Activated CD4-positive, alpha-beta T cell treated with anti-CD3 and anti-CD28 coated beads, Interleukin-2, amount 50 U/mL, for 48 hours (primary cell): Measurements from ENCODE around the gene SAMD11.
A peak's percentile ranks its signal among the peaks of the same experiment; 100 is the strongest.
"Not testable (repeated sequence)": the region's sequence is repeated elsewhere in the genome, so short reads cannot be mapped to it uniquely, and the experiment has no call there.

ENCODE experiments used
- DNase-seq, 2 experiments: peaks; one replicate each; pipeline ENCODE4 v3.0.0-alpha.2; 2020

Gene SAMD11

DNA sequence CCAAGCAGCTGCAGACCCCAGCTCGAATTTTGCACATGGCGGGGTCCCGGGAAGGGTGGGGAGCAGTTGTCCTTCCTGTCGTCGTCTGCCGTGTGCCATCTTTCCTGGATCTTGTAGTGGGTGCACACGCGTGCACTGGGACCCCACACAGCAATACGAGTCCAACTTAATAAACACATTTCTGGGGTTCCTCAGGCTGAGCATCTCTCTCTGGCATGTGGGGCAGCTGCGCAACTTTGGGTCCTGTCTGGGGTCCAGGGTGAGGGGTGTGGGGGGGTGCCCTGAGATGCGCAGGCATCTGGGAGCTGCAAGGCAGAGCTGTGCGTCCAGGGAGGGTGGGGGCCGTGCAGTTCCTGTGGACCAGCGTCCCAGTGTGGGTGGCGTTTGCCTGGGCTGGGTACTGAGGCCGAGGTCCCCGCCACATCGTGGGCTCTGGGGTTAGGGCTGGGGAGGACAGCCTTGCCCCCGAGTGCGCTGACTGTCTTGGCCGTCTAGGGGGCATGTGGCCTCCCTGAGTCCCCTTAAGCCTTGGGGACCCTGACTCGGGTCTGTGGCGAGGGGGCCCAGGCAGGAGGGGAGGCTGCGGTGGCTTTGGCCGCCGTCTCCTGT, 41.9 kb downstream of the SAMD11 start:
- DNase-seq, result no peak

DNA sequence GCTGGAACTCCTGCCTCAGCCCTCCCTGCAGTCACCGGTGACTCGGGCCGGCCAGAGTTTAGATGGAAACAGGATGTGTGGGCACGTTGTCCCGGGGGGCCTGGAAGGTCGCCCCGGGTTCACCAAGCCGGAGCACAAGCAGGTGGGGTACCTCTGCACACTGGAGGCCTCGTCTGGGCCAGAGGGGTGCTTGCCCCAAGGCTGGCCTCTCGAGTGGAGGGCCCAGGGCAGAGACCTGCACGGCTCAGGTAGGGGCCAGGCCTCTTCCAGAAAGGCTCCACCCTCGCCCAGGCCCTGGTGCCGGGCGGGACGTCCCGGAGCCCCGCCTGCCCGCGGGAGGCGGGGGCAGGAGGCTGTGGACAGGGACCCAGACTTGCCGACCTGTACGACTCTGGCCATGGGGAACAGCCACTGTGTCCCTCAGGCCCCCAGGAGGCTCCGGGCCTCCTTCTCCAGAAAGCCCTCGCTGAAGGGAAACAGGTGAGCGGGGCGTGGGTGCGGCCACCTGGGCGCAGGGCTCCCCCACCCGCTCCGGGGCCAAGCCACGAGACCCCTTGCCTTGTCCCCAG, 42.5 kb downstream of the SAMD11 start, which contains the start of gene PLEKHN1:
Gene PLEKHN1 (plus strand): TSS at position 348 of the 569 bp plus-strand sequence. CDS start 50 bp downstream, at position 398.
- DNase-seq, result peak; percentile 53 to 60

DNA sequence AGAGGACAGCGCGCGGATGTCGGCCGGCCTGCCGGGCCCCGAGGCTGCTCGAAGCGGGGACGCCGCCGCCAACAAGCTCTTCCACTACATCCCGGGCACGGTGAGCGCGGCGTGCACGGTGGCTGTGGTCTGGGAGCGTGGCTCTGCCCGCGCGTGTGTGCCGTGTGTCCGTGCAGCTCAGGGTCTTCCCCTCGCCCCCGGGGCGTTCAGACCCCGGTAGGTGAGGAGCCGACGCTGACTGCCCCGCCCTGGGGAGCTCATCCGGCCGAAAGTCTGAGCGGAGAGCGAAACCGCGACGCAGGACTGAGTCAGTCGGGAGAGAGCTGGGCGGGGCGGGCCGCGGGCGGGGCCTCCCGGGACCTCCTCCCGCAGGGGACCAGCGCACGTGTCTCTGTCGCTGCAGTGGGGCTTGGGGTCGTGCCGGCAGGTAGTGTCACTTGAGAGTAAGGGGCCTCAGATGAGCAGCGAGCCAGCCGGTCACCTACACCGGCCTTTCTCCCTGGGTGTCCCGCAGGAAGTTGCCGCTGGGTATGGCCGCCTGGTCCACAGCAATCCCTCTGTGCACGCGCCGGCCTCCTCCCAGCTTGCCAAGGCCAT, 43.1 kb downstream of the SAMD11 start:
- DNase-seq, result peak; percentile 90 to 91

DNA sequence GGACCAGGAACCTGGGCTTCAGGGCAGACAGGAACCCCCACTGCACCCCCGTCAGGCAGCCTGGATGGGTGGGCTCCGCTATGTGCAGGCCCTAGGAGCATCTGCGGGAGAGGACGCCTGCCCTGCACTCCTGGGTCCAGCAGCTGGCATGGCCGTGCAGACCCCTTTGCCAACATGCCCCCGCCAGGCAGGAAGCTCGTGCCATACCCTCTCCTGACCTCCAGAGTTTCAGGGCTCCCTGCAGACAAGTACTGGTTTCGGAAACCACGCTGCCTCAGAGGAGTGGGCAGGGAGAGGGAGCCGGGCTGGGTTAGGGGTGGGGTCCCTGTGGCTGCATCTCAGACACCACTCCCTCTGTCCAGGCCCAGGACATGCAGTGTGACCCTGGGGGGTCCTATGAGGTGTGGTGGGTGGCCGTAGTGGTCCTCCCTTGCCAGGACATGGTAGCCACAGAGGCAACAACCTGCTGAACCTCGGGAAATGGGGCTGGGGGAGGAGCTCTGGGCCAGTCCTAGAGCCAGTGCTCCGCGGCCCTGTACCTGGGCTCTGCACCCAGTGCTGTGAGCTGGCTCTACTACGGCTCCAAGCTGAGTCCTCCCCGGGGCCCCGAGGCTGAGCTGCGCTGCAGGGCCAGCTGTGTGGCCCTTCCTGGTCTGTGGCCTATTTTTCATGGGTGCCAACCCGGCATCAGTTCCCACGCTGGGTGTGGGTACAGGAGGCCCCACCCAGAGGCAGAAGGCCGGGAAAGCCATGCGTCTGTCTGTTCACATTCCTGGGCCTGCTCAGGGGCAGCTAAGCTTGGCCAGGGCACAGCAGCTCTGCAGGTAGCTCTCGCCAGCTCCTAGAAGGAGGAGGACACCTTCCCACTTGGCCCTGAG, 44.0 kb downstream of the SAMD11 start:
- DNase-seq, result no peak

DNA sequence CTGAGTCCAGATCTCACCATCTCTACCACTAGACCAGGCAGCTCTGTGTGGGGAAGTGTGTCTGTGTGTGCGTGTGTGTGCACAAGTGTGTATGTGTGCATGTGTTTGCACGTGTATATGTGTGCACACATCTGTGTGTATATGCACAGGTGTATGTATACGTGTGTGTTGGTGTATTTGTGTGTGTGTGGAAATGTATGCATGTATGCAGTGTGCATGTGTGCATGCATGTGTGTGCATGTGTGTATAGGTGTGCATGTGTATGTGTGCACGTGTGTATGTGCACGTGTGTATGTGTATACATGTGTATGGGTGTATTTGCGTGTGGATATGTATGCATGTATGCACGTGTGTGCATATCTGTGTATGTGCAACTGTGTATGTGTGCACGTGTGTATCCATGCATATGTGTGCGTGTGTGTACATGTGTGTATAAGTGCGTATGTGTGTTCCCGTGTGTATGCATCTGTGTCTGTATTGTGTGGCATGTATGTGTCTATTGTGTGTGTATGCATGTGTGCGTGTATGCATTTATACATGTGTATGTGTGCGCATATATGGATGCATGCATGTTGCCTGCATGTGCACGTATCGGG, 45.6 kb downstream of the SAMD11 start:
- DNase-seq, result no peak

DNA sequence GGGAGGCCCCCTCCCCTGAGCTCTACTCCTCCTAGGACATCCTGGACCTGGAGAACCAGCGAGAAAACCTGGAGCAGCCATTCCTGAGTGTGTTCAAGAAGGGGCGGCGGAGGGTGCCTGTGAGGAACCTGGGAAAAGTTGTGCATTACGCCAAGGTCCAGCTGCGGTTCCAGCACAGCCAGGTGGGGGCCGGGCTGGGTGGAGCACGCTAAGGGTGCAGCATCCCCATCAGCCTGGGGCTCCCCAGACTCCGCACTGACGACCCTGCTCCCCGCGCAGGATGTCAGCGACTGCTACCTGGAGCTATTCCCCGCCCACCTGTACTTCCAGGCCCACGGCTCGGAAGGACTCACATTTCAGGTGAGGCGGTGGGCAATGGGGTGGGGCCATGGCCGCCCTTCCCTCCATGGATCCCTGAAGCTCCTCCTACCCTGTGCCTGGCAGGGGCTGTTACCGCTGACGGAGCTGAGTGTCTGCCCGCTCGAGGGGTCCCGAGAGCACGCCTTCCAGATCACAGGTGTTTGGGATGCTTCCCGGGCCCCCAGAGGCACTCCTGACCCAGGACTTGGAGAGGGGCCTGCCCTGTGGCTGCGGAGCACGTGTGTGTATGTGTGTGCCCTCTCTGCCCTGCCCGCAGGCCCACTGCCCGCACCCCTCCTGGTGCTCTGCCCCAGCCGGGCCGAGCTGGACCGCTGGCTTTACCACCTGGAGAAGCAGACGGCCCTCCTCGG, 46.7 kb downstream of the SAMD11 start:
- no peak for DNase-seq

DNA sequence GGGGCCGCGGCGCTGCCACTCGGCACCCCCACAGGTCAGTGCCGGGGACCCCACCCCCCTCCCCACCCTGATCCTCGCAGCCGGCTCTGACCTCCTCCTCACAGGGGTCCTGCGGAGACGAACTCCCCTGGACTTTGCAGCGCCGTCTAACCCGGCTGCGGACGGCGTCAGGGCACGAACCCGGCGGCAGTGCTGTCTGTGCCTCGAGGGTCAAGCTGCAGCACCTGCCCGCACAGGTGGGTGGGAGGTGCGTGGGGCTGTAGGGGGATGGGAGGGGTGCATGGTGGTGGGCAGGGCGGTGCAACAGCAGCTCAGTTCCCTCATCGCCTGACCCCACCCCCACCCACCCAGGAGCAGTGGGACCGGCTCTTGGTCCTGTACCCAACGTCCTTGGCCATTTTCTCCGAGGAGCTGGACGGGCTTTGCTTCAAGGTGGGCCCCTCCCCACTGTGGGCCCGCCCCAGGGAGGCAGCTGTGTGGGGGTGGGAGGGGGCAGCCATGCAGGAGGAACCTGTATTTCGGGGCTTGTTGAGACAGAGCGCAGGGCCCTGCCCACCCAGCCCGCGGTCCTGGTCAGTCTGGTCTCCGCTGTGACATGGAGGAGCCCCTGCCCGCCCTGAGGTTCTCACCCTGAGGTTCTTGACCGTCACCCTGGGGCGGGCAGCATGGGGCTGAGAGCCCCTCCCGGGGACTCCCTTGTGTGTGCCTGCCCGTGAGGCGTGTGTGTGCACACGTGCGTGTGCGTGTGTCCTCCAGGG, 47.4 kb downstream of the SAMD11 start:
- no peak for DNase-seq

DNA sequence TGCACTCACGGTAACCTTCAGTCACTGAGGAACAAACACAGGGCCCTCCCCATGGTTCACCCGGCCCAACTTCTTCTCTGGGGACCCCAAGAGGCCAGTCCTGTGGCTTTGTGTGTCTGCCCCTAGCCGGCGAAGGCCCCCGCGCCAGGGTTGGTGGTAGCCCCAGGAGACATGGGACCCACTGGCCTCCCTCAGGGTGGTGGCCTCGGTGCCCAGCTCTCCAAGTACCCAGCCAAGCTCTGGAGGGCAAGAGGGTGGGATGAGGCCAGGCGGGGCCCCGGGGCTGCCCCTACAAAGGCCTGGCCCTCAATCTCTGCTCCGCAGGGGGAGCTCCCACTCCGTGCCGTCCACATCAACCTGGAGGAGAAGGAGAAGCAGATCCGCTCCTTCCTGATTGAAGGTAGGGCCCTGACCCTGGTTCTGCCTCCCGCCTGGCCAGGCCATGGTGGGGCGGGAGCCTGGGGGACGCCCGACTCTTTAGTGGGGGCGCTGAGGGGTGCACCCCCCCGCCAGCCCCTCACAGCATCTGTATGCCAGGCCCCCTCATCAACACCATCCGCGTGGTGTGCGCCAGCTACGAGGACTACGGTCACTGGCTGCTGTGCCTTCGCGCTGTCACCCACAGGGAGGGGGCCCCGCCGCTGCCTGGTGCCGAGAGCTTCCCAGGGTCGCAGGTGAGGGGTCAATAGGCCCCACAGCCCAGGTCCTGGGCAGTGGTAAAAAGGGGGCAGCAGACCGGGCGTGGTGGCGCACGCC, 48.2 kb downstream of the SAMD11 start:
- DNase-seq, result no peak

DNA sequence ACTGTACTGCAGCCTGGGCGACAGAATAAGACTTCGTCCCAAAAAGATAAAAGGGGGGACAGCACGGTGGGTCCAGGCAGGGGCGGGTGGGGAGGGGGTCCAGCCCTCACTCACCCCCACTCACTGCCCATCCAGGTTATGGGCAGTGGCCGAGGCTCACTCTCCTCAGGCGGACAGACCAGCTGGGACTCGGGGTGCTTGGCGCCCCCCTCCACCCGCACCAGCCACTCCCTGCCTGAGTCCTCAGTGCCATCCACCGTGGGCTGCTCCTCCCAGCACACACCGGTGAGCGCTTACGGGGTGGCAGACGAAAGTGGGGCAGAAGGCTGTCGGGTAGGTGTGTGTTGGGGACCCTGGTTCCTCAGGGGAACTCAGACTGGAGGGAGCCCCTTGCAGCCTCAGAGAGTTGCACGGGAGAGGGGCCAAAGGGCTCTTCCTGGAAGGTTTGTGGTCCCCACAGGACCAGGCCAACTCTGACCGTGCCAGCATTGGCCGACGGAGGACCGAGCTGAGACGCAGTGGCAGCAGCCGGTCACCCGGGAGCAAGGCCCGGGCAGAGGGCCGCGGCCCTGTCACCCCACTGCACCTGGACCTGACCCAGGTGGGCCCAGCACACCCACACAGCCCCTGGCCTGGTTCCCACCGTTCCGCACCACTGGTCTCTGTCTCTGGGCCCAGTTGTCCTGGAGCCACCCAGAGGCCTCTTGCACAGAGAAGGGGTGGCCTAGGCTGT, 49.2 kb downstream of the SAMD11 start:
- no peak for DNase-seq

DNA sequence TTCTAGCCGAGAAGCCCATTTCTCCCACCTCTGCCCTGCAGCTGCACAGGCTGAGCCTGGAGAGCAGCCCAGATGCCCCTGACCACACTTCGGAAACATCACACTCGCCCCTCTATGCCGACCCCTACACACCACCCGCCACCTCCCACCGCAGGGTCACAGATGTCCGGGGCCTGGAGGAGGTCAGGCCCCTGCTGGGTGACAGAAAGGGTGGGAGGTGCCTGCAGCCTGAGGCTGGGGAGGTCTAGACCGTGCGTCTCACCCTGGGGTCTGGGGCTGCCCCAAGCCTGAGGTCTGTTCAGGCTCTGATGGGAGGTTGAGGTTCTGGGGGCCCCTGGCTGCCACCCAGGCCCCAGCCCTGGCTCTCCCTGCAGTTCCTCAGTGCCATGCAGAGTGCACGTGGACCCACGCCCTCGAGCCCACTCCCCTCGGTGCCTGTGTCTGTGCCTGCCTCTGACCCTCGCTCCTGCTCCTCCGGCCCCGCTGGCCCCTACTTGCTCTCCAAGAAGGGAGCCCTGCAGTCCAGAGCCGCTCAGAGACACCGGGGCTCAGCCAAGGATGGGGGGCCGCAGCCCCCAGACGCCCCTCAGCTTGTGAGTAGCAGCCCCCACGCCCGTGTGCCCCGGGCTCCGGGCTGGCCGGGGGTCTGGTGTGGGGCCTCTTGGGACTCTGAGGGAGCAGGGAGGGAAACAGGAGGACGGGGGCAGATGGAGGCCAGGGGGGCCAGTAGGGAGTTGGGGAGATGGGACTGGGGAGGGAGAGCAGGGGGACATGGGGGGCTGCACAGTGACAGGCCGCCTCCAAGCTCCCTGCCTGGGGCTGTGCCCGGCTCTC, 50.0 kb downstream of the SAMD11 start:
- no peak for DNase-seq

DNA sequence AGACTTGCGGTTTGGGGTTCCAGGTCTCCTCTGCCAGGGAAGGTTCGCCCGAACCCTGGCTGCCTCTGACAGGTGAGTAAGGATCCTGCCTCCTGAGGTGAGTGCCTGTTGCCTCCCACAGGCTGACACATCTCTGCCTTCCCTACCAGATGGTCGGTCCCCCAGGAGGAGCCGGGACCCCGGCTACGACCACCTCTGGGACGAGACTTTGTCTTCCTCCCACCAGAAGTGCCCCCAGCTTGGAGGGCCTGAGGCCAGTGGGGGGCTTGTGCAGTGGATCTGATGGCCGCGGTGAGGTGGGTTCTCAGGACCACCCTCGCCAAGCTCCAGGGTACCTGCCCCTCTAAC, 50.5 kb downstream of the SAMD11 start:
- no peak for DNase-seq

DNA sequence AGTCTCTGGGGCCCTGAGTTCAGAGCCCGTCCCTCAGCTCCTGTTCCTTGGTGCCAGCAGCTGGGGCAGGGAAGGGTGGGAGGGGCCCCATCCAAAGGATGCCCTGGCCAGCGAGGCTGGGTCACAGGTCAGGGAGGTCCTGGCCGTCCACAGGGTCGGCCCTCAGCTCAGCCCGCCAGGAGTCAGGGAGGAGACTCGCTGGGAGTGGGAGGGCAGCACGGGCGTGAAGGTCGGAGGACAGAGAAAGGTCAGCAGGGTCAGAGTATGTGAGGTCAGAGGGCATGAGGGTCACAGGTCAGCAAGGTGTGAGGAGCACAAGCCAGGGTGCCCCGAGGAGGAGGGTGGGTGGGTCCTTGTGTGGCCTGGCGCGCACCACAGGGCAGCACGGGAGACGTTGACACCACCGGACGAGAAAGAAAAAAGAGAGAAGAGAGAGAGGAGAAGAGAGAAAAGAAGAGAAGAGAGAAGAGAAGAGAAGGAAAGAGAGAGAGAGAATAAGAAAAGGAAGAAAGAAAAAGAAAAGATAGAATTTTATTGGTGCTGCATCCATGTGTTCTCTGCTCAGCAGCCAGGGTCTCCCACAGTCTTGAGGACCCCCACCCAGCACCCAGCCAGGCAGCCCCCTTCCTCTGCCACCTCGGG, 51.1 kb downstream of the SAMD11 start:
- DNase-seq, result no peak

DNA sequence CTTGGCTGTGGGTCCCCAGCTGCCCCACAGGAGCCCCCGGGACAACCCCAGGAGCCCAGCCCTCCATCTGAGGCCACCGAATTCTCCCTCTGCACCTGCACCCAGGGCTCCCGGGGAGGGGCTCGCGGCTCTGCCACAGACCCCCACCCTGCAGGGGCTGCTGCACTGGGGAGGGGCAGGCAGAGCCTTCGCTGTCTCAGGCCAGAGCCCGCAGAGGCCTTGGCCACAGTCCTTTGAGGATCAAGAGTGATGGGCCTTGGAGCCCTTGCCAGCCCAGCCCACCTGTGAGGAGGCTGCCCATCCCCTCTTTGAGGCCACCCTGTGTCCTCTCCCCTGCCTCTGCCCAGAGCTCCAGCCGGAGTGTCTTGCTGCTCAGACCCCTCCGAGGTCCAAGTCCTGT, 51.6 kb downstream of the SAMD11 start:
- DNase-seq, result no peak

DNA sequence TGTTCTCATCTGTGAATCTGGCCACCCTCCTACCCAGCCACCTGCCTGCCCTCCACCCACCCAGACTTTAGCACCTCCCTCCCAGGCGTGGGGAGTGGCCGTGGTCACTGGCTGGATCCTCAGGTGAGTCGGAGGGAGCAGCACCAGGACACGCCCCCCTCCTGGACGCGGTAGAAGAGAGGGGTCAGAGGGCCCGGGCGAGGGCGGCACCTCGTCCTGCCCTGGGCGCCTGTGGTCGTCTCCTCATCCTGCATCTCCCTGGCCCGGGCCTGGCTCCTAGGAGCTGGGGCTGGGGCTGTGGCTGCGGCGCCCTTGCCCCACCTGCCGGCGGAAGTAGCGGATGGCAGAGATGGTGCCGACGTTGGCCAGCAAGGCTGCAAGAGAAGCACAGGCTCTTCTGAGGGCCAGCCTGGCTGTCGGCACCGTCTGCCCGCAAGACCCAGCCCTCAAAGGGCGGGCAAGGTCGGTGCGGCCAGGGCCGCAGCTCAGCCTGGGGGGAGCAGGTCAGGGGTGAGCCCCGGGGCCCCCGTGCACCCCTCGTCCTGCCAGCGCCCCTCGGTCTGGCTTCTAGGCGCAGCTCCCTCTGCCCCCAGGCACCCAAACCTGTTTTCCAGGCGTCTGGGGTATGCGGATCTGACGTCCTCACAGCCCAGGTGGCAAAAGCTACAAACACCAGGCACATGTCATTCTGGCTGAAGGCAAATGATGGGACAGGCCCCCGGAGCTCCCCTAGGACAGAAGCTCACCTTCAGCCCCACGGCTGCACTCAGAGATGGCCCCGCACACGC, 52.4 kb downstream of the SAMD11 start:
- DNase-seq, result peak in 1 of 2 experiments; percentile 61

DNA sequence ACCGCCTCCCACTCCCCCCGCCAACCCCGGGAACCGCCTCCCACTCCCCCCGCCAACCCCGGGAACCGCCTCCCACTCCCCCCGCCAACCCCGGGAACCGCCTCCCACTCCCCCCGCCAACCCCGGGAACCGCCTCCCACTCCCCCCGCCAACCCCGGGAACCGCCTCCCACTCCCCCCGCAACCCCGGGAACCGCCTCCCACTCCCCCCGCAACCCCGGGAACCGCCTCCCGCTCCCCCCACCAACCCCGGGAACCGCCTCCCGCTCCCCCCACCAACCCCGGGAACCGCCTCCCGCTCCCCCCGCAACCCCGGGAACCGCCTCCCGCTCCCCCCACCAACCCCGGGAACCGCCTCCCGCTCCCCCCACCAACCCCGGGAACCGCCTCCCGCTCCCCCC, 53.1 kb downstream of the SAMD11 start:
- DNase-seq, result not testable (repeated sequence)

DNA sequence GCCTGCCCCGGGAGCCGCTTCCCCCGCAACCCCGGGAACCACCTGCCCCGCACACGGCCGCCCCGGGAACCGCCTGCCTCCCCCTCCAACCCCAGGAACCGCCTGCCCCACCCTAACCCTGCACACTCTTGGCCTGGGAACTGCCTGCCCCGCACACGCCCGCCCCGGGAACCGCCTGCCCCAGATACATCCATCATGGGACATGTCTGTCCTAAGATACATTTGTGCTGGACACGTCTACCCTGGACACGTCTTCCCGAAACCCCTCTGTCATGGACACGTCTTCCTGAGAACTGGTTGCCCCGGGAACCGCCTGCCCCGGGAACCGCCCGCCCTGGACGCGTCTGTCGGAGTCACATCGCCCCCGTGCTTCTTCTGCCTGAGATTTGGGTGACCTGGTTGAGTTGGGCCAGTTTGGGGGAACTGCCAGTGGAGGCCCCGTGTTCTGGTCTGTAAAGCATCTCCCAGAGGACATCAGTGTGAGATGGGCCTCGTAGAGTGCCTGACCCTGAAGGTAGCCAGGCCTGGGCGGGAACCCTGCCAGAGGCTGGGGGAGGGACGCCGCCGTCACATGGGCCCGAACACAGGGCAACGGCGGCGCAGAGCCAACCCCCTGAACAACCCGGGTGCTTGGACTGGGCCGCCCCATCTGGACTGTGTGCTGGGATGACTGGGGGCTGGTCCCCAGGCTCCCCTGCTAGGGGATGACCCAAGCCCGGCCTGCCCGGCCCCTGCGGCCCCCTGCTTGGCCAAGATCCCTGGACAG, 54.5 kb downstream of the SAMD11 start:
- no peak for DNase-seq
